GM18508 (cell line): Measurements from ENCODE around the gene GNAI2.
"Not testable (repeated sequence)": the region's sequence is repeated elsewhere in the genome, so short reads cannot be mapped to it uniquely, and the experiment has no call there.

Experiments used
- ATAC-seq: cut with Tn5 transposase; IDR thresholded peaks from one replicate; pipeline ENCODE4 v1.9.1; 2021; ENCODE audit warnings: moderate number of reproducible peaks; ENCODE audit not compliant: insufficient read depth, unreplicated experiment

The GNAI2 gene

GRCh38 chr3:50203809-50204803 is 31.9 kb upstream of the GNAI2 start:
- ATAC-seq, result no peak

GRCh38 chr3:50204804-50205412 is 31.1 kb upstream of the GNAI2 start, which contains the start of gene SLC38A3:
SLC38A3 (plus strand) TSS chr3:50205271; CDS start chr3:50214200, 8,929 bp downstream.
- no peak for ATAC-seq

- no peak for ATAC-seq
Measured at GRCh38 chr3:50205413-50206276, 30.4 kb upstream of the GNAI2 start.

DNA sequence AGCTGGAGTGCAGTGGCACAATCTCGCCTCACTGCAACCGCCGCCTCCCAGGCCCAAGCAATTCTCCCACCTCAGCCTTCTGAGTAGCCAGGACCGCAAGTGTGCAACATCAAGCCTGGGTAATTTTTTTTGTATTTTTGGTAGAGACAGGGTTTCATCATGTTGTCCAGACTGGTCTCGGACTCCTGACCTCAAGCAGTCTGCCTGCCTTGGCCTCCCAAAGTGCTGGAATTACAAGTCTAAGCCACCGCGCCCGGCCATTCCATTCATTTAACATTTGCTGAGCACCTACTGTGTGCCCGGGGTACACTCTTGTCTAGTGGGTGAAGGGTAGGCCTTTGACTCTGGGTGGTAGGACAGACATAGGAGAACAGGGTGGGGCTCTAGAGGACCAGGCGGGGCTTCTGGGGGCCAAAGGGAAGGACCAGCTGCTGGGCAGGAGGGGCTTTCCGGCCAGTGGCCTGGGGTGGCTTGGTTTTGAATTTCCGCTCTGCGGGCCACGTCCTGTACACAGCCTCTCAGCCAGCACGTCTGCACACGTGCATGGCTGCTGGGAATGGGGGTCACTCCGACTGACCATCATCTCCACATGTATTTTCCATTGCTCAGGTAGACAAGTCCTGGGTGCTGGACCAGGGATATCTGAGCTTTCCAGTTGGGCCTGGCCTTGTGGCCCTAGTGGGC is 28.5 kb upstream of the GNAI2 start:
- ATAC-seq, result no peak

GRCh38 chr3:50208677-50209344 is 27.2 kb upstream of the GNAI2 start:
- ATAC-seq, result no peak

DNA sequence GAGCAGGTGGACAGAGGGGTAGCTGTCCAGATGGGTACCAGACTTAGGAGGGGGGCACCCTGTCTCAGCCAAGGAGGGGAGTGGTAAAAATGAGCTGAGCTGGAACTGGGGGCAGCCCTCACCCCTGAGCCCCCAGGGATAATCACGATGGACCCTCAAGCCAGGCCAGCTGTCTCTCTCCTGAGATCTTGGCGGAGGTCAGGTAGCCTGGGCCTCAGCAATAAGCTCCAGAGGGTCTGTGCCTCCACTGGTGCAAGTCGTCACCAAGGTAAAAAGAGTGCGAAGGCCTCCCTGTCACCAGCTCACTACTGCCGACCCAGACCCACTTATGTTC is 25.9 kb upstream of the GNAI2 start:
- ATAC-seq, result no peak

DNA sequence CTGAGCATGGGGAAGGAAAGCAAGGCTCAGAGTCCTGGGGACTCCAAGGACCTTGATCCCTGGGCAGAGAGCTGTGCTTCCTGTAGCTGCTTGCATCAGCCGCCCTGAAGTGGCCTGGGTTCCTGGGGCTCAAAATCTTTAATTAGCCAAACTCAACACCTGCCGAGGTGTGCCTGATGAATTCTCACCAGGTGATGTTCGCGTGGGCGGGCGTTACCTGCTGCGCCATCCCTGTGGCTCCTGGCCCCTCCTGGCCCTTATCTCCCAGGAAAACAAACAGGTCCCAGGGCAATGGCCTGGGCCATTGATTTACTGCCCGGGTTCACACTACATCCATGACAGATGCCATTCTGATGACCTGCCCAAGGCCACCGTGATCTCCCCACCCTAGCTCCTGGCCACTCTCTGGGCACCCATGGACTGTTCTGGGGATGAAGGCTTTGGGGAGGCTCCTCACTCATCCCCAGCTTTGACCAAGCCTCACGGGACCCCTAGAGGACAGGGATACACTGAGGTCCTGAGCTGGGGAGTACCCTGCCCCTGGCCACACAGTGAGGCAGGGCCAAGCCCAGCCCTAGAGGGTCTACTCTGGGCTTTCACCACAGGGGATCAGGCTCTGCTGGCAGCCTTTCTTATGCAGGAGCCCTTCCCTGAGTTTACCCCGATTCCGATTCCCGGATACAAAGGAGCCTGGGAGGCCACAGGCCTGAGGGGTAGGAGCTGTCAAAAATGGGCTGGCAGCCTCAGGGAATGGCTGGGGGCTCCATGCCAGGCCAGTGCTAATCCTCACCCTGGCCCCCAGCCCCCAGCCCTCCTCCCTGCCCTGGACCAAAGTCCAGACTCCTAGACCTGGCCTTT is 25.3 kb upstream of the GNAI2 start:
- ATAC-seq, result no peak

DNA sequence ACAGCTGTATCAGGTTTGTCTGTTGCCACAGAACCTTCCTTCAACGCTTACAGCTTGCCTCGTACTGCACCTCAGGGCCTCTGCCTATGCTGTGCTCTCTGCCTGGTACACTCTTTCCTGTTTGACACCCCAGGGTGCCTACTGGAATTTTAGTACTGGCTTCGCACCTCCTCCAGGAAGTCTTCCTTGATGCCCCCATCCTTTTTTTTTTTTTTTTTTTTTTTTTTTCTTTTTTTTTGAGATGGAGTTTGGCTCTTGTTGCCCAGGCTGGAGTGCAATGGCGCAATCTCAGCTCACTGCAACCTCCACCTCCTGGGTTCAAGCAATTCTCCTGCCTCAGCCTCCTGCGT is 24.7 kb upstream of the GNAI2 start:
- ATAC-seq, result not testable (repeated sequence)

DNA sequence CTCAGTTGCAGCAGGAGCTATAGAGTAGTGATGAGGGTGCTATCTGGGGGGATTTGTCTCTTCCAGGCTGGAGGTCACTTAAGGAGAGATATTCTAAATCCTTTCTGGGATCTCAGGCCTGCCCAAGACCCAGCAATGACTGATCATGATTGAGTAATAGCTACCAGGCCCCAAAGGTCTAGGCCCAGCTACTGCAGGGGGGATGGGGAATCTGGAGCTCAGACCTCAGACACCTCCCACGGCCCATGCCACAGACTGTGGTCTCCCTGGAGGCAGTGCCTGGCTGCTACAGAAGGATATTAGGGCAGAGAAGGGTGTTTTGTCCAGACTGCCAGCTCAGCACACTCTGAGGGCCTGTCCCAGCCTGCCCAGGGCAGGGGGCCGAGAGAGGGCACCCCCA is 24.1 kb upstream of the GNAI2 start:
- ATAC-seq, result no peak

DNA sequence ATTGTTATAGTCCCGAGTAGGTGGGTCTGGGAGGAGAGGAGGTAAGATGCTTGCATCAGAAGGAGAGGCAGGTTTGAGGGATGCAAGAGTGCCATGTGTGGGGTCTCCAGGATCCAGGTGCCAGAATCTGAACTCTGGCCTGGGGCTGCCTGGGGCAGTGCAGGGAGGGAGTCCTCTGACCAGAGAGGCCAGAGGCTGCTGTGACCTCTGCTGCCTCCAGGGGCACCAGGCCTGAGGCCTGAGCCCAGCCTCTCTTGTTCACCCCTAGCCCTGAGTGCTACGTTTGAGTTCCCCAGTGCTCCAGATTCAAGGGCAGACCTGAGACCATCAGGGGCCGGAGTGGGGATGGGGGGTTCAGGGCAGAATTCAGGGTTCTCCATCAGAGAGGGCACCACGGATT is 23.5 kb upstream of the GNAI2 start:
- ATAC-seq, result no peak

- ATAC-seq, result no peak
Measured at GRCh38 chr3:50212971-50213370, 23.0 kb upstream of the GNAI2 start.

GRCh38 chr3:50213373-50213772 is 22.6 kb upstream of the GNAI2 start:
- ATAC-seq, result no peak

GRCh38 chr3:50214824-50215223 is 21.2 kb upstream of the GNAI2 start:
- no peak for ATAC-seq

GRCh38 chr3:50215529-50215928 is 20.5 kb upstream of the GNAI2 start:
- no peak for ATAC-seq

- ATAC-seq, result no peak
Measured at GRCh38 chr3:50217681-50218080, 18.3 kb upstream of the GNAI2 start.

- no peak for ATAC-seq
Measured at GRCh38 chr3:50218448-50218847, 17.6 kb upstream of the GNAI2 start.

GRCh38 chr3:50219285-50219684 is 16.7 kb upstream of the GNAI2 start:
- no peak for ATAC-seq

- ATAC-seq, result no peak
Measured at GRCh38 chr3:50220109-50220508, 15.9 kb upstream of the GNAI2 start.

DNA sequence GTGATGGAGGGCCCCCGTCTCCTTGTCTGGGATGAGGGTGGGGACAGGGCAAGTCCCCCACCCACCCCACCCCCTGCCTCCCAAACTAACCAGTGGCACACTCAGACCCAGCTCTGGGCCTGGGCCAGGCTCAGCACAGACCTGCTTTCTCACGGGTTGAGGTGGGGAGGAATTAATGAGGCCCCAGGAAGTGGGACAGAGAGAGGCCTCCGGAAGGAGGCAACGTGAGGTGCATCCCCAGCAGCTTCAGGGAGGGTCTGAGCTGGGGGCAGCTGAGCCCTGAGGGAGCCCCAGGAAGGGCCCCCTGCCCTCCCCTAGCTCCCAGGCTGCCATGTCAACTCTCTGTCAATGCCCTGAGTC is 15.0 kb upstream of the GNAI2 start:
- no peak for ATAC-seq
